H1 (cell line): ENCODE measurements around the gene PHOSPHO2. TPM values are rescaled to one million over a fixed set of nuclear protein-coding genes. Genes with fewer than 3 reads are reported as not detected.

Experiments
- BCL11A ChIP-seq, 2 experiments: IDR thresholded peaks; one replicate each; pipeline ENCODE4 v1.6.1; 2011; ENCODE audit warnings: low read depth in 2 of 2, low read length in 2 of 2, mild to moderate bottlenecking in 2 of 2
- KDM5A ChIP-seq: fragments of 200-600 bp; IDR thresholded peaks from 2 replicates; pipeline ENCODE4 v1.7.1; 2012; ENCODE audit warnings: mild to moderate bottlenecking, low read length, inconsistent platforms, mixed read lengths
- POLR2A ChIP-seq, 2 experiments: IDR thresholded peaks; 1 replicate in 1 of 2; 2 replicates in 1 of 2; pipeline ENCODE4 v1.6.1; 2011; ENCODE audit warnings: low read depth in 2 of 2, low read length in 2 of 2, mild to moderate bottlenecking in 2 of 2; ENCODE audit errors: control extremely low read depth in 1 of 2
- TAF7 ChIP-seq: optimal IDR thresholded peaks from 2 replicates; pipeline ENCODE3; 2011; ENCODE audit warnings: low read depth, mild to moderate bottlenecking, inconsistent platforms, low read length, moderate library complexity, borderline replicate concordance
- polyA plus RNA-seq, 7 experiments: library from polyadenylated mRNA; depleted of rRNA in 3 of 7; stranded (reverse) in 5 of 7; unstranded in 2 of 7; fragments of >200 nt in 5 of 7; fragments of 200-250 nt in 2 of 7; gene quantifications; 1 replicate in 5 of 7; 2 replicates in 1 of 7; 4 replicates in 1 of 7; pipeline versions ENCODE4 v1.2.1 to v1.2.3, GENCODE V29; 2011 to 2013; ENCODE audit warnings: missing spikeins in 2 of 7, mixed read lengths in 2 of 7
- total RNA-seq: library from RNA; stranded (reverse); fragmentation: NEBNext Ultra II Directional; extraction: Animal tissue kit (Norgen Biotek cat#: 25700); gene quantifications from 2 replicates; pipeline ENCODE4 v1.2.1, GENCODE V29; 2021

Gene PHOSPHO2
- total and polyA plus RNA-seq, 2 of the 8 experiments (the other 6 are each of a cell fraction or from before 2014, with no cell fraction given) = 2.4 to 8.5 TPM

DNA sequence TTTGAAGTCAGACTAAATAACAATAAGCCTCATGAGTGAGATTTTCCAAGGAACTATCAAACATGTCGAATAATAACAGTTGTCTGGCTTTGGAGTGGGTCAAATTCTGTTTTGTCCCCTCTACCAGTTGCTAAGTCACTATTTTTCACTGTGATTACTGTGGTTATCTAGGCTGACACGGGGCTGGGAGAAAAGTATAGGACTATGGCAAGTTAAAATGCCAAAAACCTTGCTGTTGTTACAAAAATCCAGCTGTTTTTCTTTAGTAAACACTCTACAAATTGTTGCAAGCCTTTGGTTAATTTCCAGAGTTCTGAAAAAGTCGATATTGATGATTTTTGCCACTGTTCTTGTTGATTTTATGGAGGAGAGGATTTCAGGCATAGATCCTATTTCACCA lies 1.6 kb upstream of the PHOSPHO2 start (continued):
- TF ChIP-seq KDM5A (no peak), POLR2A (IDR thresholded peaks at IDR 0.05; ENCODE audit: control extremely low read depth in 1 of 2, low read depth in 2 of 2, low read length in 2 of 2) (no peak), BCL11A (IDR thresholded peaks at IDR 0.05; ENCODE audit: low read depth in 2 of 2, low read length in 2 of 2) (no peak), TAF7 (no peak)
- TF ChIP-seq, all 59 proteins: peak for 0
